NCI-H2196 treated with DMSO at 0.1 percent for 48 hours (cell line): ENCODE results near the gene MAMLD1.
A peak's percentile ranks its signal among the peaks of the same experiment; 100 is the strongest.

Source experiments
- DNase-seq: peaks from one replicate; lab custom pipeline; 2025; ENCODE audit not compliant: unreplicated experiment; lab: John Stamatoyannopoulos, UW

MAMLD1 gene

GRCh38 chrX:150352114-150352513, 11.0 kb upstream of the MAMLD1 start:
- no peak for DNase-seq

- DNase-seq: no peak
These were observed 10.5 kb upstream of the MAMLD1 start for GRCh38 chrX:150352581-150352980.

GRCh38 chrX:150355913-150356312, 7.2 kb upstream of the MAMLD1 start:
- DNase-seq: no peak

GRCh38 chrX:150357790-150358189, 5.3 kb upstream of the MAMLD1 start:
- no peak for DNase-seq

- no peak for DNase-seq
These were observed 4.5 kb upstream of the MAMLD1 start for GRCh38 chrX:150358651-150359050.

- DNase-seq: no peak
These were observed 2.8 kb upstream of the MAMLD1 start for GRCh38 chrX:150360331-150360730.

- no peak for DNase-seq
These were observed 1.9 kb upstream of the MAMLD1 start for GRCh38 chrX:150361070-150361776.

- DNase-seq: no peak
These were observed 1.3 kb upstream of the MAMLD1 start for GRCh38 chrX:150361777-150362351.

GRCh38 chrX:150363561-150364346, 637 bp downstream of the MAMLD1 start:
- DNase-seq: no peak

- DNase-seq: no peak
These were observed 1.4 kb downstream of the MAMLD1 start for GRCh38 chrX:150364347-150365050.

- peak; percentile 6 for DNase-seq
These were observed 2.2 kb downstream of the MAMLD1 start for GRCh38 chrX:150365051-150365989.

GRCh38 chrX:150365990-150366911, 3.1 kb downstream of the MAMLD1 start:
- no peak for DNase-seq

- DNase-seq: no peak
These were observed 3.9 kb downstream of the MAMLD1 start for GRCh38 chrX:150366951-150367545.

GRCh38 chrX:150370589-150371312, 7.6 kb downstream of the MAMLD1 start:
- no peak for DNase-seq

- DNase-seq: no peak
These were observed 8.8 kb downstream of the MAMLD1 start for GRCh38 chrX:150371877-150372276.

- DNase-seq: no peak
These were observed 9.2 kb downstream of the MAMLD1 start for GRCh38 chrX:150372280-150372679.

GRCh38 chrX:150372756-150373155, 9.6 kb downstream of the MAMLD1 start:
- no peak for DNase-seq

- no peak for DNase-seq
These were observed 12.2 kb downstream of the MAMLD1 start for GRCh38 chrX:150375243-150375770.
